NAMALWA (cell line): ENCODE data around the gene CLNK.

Experiments
- DNase-seq: peaks from one replicate; pipeline ENCODE4 v3.0.0-alpha.2; 2015; ENCODE audit warnings: low spot score

CLNK gene

DNA sequence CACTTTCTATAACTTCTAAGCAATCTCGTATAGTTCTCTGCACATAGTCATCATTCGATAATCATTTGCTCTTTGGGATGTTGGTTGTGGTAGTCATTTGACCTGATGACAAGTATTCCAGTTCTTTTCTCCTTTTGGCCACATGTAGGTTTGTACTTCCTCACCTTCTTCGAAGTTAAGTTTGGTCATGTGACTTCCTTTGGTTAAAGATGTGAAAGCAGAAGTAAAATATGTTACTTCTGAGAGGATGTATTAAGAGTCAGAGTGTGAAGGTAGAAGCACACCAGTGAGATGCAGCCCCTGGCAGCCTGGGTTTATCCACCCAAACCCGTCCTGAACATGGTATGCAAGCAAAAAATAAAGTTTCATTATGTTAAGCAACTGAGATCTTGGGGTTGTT, 178.5 kb downstream of the CLNK start:
- DNase-seq, result peak; percentile 2

GRCh38 chr4:10504570-10505179, 179.9 kb downstream of the CLNK start:
- DNase-seq, result no peak

DNA sequence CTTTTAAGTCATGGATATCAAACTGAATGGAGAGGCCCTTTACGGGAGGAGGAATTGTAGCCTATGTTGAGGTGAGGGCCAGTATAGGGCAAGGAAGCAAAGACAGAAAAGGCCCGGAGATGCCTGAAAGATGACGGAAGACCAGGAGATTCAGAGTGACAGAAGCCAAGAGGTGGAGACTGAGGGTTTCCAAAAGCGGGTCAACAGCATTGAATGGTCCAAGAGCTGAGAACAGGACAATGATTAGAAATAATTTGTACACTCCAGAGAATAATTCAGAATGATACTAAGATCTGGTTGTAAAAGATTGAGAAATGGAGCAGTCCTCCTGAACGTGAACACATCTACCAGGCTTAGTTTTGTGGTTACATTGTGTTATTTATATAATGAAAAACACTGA, 181.9 kb downstream of the CLNK start:
- no peak for DNase-seq

- no peak for DNase-seq
Measured at GRCh38 chr4:10500776-10501175, 183.8 kb downstream of the CLNK start.

- DNase-seq, result no peak
Measured at GRCh38 chr4:10496200-10496599, 188.4 kb downstream of the CLNK start.

GRCh38 chr4:10495651-10496050, 188.9 kb downstream of the CLNK start:
- no peak for DNase-seq

DNA sequence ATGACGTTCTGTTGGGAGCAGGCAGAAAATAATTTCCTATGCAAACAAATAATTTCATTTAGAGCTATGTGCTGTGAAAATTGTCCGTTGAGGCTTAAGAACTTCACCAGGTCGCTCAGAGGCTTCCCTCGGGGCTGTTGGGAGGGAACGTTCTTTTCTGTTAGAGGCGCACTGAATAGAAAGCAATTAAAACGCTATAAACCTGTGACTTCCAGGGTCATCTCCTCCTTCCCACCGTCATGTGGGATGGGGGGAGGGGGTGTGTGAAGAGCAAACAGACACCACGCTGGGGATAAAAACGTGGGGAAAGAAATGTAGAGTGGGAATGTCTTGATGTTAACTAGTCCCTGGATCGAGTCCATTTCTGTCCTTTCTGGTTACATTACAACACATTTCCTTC, 192.1 kb downstream of the CLNK start:
- no peak for DNase-seq

GRCh38 chr4:10491401-10491800, 193.2 kb downstream of the CLNK start:
- DNase-seq, result no peak

- DNase-seq, result no peak
Measured at GRCh38 chr4:10490996-10491395, 193.6 kb downstream of the CLNK start.

DNA sequence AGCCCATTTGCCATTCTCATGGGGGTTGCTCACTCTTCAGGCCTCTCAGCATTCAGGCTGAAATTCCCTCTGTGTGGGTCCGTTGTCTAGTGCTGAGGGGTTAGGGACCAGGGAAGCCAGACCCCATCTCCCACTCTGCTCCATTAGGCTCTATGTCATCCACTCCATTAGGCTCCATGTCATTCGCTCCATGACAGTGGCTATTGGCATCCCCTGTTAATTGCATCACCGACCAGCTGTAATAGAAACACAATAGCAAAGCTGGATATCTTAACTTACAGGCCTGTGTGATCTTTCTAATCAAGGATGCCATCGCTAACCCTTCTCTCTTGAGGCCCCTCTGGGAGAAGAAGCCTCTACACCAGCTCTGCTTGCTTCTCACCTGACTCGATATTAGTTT, 201.7 kb downstream of the CLNK start:
- DNase-seq, result no peak

GRCh38 chr4:10480616-10481015, 204.0 kb downstream of the CLNK start:
- DNase-seq, result no peak

DNA sequence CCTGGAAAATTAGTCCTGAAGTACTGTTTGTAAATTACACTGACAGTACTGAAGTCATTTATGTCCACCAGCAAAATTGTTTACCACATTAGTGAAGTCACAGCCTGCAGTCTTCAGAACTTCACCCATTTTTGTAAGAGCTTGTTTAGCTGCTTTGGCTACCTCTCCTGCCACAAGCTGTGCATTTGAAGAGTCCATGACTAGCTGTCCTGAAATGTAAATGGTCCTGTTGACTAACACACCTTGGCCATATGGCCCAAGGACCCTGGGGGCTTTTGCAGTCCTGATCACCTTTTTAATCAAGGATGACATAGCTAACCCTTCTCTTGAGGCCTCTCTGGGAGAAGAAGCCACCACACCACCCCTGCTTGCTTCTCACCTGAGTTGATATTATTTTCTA, 205.9 kb downstream of the CLNK start:
- no peak for DNase-seq

GRCh38 chr4:10470505-10470904, 214.1 kb downstream of the CLNK start:
- DNase-seq, result no peak

GRCh38 chr4:10466161-10466560, 218.4 kb downstream of the CLNK start:
- DNase-seq, result no peak

- no peak for DNase-seq
Measured at GRCh38 chr4:10462876-10463275, 221.7 kb downstream of the CLNK start.

- DNase-seq, result no peak
Measured at GRCh38 chr4:10461850-10462400, 222.6 kb downstream of the CLNK start.

- no peak for DNase-seq
Measured at GRCh38 chr4:10461091-10461849, 223.3 kb downstream of the CLNK start.

DNA sequence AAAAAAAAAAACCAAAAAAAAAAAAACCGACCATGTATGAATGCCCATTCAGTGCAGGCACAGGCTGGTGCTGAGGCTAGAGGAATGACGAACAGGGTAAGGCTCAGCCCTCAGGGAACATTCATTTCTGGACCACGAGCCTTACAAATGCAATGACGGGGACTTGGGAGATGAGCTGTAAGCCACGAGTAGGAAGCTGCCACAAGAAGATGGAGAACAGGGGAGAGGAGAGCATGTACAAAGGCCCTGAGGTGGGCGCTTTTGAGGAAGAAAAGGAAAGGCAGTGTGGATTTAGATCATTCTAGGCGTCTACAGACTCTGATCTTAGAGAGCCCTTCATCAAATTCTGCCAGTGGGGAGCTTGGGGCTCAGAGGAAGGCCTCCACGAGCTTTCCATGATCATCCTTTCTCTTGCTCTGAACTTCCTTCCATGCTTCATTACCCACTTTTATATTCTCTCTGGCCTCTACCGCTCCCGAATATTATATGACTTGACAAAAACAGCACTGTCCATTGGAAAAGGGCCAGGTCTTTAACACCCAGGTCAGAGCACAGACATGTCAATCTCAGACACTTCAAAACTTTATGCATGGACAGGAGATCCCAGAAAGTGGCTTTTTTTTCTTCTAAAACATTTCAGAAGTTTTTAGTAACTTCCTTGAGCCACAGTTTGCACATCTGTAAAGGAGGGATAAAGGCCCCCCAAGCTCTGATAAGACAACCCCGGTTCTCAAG, 224.1 kb downstream of the CLNK start:
- DNase-seq, result no peak

GRCh38 chr4:10459305-10459704, 225.3 kb downstream of the CLNK start:
- DNase-seq, result no peak

DNA sequence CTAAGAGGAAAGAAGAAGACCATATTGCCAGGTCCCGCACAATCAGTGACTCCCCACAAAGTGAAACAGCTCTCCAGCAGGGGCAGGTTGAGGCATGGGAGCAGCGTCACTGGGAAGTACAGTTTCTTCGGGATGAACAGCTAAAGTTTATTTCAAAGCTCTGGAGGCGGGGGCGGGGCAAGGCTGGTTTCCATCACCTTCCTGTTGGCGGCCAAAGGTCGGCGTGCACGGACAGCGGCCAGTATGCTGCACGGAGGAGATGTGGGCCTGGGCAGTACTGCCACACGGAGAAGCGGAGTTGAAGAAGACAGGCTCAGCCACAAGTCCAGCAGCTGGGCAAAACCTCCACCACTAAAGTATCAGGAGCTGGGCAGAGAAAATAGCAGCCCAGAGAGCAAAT, 226.4 kb downstream of the CLNK start:
- no peak for DNase-seq

GRCh38 chr4:10457255-10457801, 227.2 kb downstream of the CLNK start, which contains the start of gene ZNF518B:
Gene ZNF518B (minus strand): TSS chr4:10457426. CDS start chr4:10446328, 11,098 bp downstream.
- no peak for DNase-seq

DNA sequence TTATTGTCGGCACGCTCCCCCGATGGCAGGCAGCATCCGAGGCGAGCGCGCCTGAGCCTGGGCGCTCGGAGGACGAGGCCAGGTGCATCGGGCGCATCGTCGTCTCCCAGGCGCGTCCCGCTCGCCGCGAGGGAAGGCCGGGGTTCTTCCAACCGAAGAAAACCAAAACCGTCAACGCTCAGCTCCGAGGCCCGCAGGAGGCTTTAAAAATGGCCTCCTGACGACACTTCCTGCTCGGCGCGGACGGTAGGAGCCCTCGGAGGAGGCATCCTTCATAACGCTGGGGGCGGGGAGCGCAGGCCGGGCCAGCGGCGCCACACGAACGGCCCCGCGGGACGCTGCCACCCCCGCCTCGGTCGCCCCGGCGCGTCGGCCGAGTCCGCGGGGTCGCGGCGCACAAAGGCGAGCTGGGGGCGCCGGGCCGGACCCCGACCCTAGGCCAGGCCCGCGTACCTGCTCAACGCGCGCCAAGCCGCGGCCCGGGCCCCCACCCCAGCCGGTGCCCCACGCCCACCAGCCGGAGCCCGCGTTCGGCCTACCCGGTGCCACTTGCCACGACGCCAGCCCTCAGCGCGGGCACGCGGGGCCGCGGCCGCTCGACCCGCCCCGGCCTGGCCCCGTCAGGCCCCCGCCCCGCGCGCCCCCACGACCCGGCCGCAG, 227.8 kb downstream of the CLNK start:
- DNase-seq, result no peak
